SK-N-SH treated with all-trans-retinoic acid at 6 μM for 48 hours (cell line): ENCODE data around the gene ABCD1.

Experiments used
- ATAC-seq: fragments of 200-7000 bp; cut with Tn5 transposase; 3 replicates; pipeline ENCODE4 v1.9.1; 2020; ENCODE audit warnings: mild to moderate bottlenecking, moderate library complexity
- ARNTL ChIP-seq: fragments of 450-650 bp; formaldehyde crosslinking; IDR thresholded peaks from 2 replicates; pipeline ENCODE4 v1.5.0; 2020; ENCODE audit warnings: low read depth, mild to moderate bottlenecking, moderate library complexity, borderline replicate concordance
- BACH2 ChIP-seq: fragments of 250-450 bp; sonication (Bioruptor Pico); IDR thresholded peaks from 2 replicates; pipeline ENCODE4 v1.9.0; 2021; ENCODE audit warnings: mild to moderate bottlenecking, borderline replicate concordance
- CSDC2 ChIP-seq: fragments of 250-450 bp; sonication (Bioruptor Pico); IDR thresholded peaks from 2 replicates; pipeline ENCODE4 v1.5.0; 2020; ENCODE audit warnings: mild to moderate bottlenecking, moderate library complexity
- ESRRG ChIP-seq: fragments of 250-450 bp; sonication (Bioruptor Pico); IDR thresholded peaks from 2 replicates; pipeline ENCODE4 v1.6.1; 2021; ENCODE audit warnings: mild to moderate bottlenecking
- GLIS3 ChIP-seq: fragments of 250-450 bp; sonication (Bioruptor Pico); IDR thresholded peaks from 2 replicates; pipeline ENCODE4 v1.5.0; 2020; ENCODE audit warnings: mild to moderate bottlenecking, moderate library complexity
- OSR1 ChIP-seq: fragments of 250-450 bp; sonication (Bioruptor Pico); IDR thresholded peaks from 2 replicates; pipeline ENCODE4 v1.8.0; 2022; ENCODE audit warnings: moderate library complexity, mild to moderate bottlenecking, inconsistent platforms
- PATZ1 ChIP-seq: fragments of 250-450 bp; sonication (Bioruptor Pico); IDR thresholded peaks from 2 replicates; pipeline ENCODE4 v1.8.0; 2020; ENCODE audit warnings: mild to moderate bottlenecking, moderate library complexity, borderline replicate concordance
- POU6F1 ChIP-seq: fragments of 250-450 bp; sonication (Bioruptor Pico); IDR thresholded peaks from 2 replicates; pipeline ENCODE4 v1.8.0; 2021; ENCODE audit warnings: low read depth, mild to moderate bottlenecking, moderate library complexity, borderline replicate concordance
- PPARA ChIP-seq: fragments of 250-450 bp; sonication (Bioruptor Pico); IDR thresholded peaks from 2 replicates; pipeline ENCODE4 v1.5.0; 2020; ENCODE audit warnings: mild to moderate bottlenecking, borderline replicate concordance
- SNAI2 ChIP-seq: fragments of 250-450 bp; sonication (Bioruptor Pico); IDR thresholded peaks from 2 replicates; pipeline ENCODE4 v1.5.0; 2020; ENCODE audit warnings: mild to moderate bottlenecking, moderate library complexity
- TCF4 ChIP-seq: fragments of 250-450 bp; sonication (Bioruptor Pico); IDR thresholded peaks from 2 replicates; pipeline ENCODE4 v1.8.0; 2021; ENCODE audit warnings: mild to moderate bottlenecking, moderate library complexity, borderline replicate concordance
- TOX ChIP-seq: fragments of 250-450 bp; sonication (Bioruptor Pico); IDR thresholded peaks from 2 replicates; pipeline ENCODE4 v1.8.0; 2021; ENCODE audit warnings: mild to moderate bottlenecking, moderate library complexity, borderline replicate concordance
- TSHZ2 ChIP-seq: fragments of 250-450 bp; sonication (Bioruptor Pico); IDR thresholded peaks from 2 replicates; pipeline ENCODE4 v1.5.0; 2020; ENCODE audit warnings: mild to moderate bottlenecking, moderate library complexity
- ZC3H10 ChIP-seq: fragments of 250-450 bp; sonication (Bioruptor Pico); IDR thresholded peaks from 2 replicates; pipeline ENCODE4 v1.5.1; 2021; ENCODE audit warnings: mild to moderate bottlenecking, moderate library complexity
- ZFP3 ChIP-seq: fragments of 250-450 bp; sonication (Bioruptor Pico); IDR thresholded peaks from 2 replicates; pipeline ENCODE4 v1.5.0; 2020; ENCODE audit warnings: mild to moderate bottlenecking, moderate library complexity
- ZFP30 ChIP-seq: fragments of 450-650 bp; formaldehyde crosslinking; IDR thresholded peaks from 2 replicates; pipeline ENCODE4 v1.5.0; 2022; ENCODE audit warnings: mild to moderate bottlenecking, moderate library complexity
- ZNF565 ChIP-seq: fragments of 450-650 bp; formaldehyde crosslinking; conservative IDR thresholded peaks from 2 replicates; pipeline ENCODE4 v1.5.0; 2020; ENCODE audit warnings: low read depth, mild to moderate bottlenecking, moderate library complexity
- ZNF8 ChIP-seq: fragments of 450-650 bp; formaldehyde crosslinking; IDR thresholded peaks from 2 replicates; pipeline ENCODE4 v1.5.0; 2020; ENCODE audit warnings: mild to moderate bottlenecking, moderate library complexity

The ABCD1 gene

GRCh38 chrX:153709726-153710674 lies 14.7 kb upstream of the ABCD1 start:
- ATAC-seq, result no peak
- no peak for TF ChIP-seq ZFP3 (CRISPR knock-in tag)
- TF ChIP-seq, all 23 proteins: peak for 0

GRCh38 chrX:153714256-153714655 lies 10.4 kb upstream of the ABCD1 start:
- TF ChIP-seq ZNF8, result no peak
- no peak for TF ChIP-seq PATZ1 (CRISPR knock-in tag)
- no peak for TF ChIP-seq POU6F1 (CRISPR knock-in tag)
- TF ChIP-seq TSHZ2, result no peak
- TF ChIP-seq TCF4, result no peak
- TF ChIP-seq ZFP30 (CRISPR knock-in tag), result no peak
- TF ChIP-seq ZNF565 (CRISPR knock-in tag), result no peak
- TF ChIP-seq BACH2 (CRISPR knock-in tag), result no peak
- TF ChIP-seq GLIS3 (CRISPR knock-in tag), result no peak
- ATAC-seq, result no peak

- ATAC-seq, result no peak
- TF ChIP-seq TOX (CRISPR knock-in tag), result no peak
- TF ChIP-seq ZFP3 (CRISPR knock-in tag), result no peak
- no peak for TF ChIP-seq TSHZ2
- no peak for TF ChIP-seq PPARA (CRISPR knock-in tag)
- TF ChIP-seq SNAI2, result no peak
- TF ChIP-seq OSR1 (CRISPR knock-in tag), result no peak
- TF ChIP-seq ZC3H10 (CRISPR knock-in tag), result no peak
- TF ChIP-seq ESRRG (CRISPR knock-in tag), result no peak
- no peak for TF ChIP-seq ARNTL (CRISPR knock-in tag)
- TF ChIP-seq ZNF8, result no peak
- TF ChIP-seq ZFP30 (CRISPR knock-in tag), result no peak
- no peak for TF ChIP-seq CSDC2 (CRISPR knock-in tag)
These were observed 7.2 kb upstream of the ABCD1 start for GRCh38 chrX:153717445-153717844.

- ATAC-seq, result no peak
- no peak for TF ChIP-seq ZFP30 (CRISPR knock-in tag)
- TF ChIP-seq ZC3H10 (CRISPR knock-in tag), result no peak
These were observed 5.4 kb upstream of the ABCD1 start for GRCh38 chrX:153719238-153719637.
